SH-SY5Y (cell line): ENCODE results near the gene VWF.

Experiments used
- GATA2 ChIP-seq: IDR thresholded peaks from 2 replicates; pipeline ENCODE4 v1.6.1; 2011; ENCODE audit warnings: mild to moderate bottlenecking, low read depth, low read length
- GATA3 ChIP-seq: IDR thresholded peaks from 2 replicates; pipeline ENCODE4 v1.6.1; 2011; ENCODE audit warnings: low read depth, mild to moderate bottlenecking, low read length, moderate library complexity

- no peak for TF ChIP-seq GATA3
- no peak for TF ChIP-seq GATA2
Observed at GRCh38 chr12:6114476-6114870, 10.0 kb downstream of the VWF start.
